Psoas muscle (tissue), 8 donors: Measurements from ENCODE around the gene PEX10. TPM values are rescaled to one million over a fixed set of nuclear protein-coding genes. Genes with fewer than 3 reads are reported as not detected.

Experiments used
- ATAC-seq, 4 donors: fragments of 200-7000 bp; cut with Tn5 transposase; one replicate each; pipeline ENCODE4 v1.9.1; 2020; ENCODE audit warnings: moderate library complexity in 3 of 4, mild to moderate bottlenecking in 2 of 4
- DNase-seq, 2 donors: peaks; one replicate each; pipeline ENCODE4 v3.0.0-alpha.2; 2020
- H3K27ac ChIP-seq: fragments of 200-600 bp; one replicate; pipeline ENCODE4 v1.8.0; 2022
- H3K27me3 ChIP-seq, 3 donors: fragments of 200-600 bp in 1 of 3; one replicate each; pipeline versions ENCODE4 v1.6.1 to v1.8.0; 2013 to 2022; ENCODE audit warnings: low read length in 2 of 3, mild to moderate bottlenecking in 2 of 3, moderate library complexity in 1 of 3; ENCODE audit not compliant: insufficient read depth in 3 of 3
- H3K36me3 ChIP-seq, 2 donors: fragments of 200-600 bp in 1 of 2; one replicate each; pipeline versions ENCODE4 v1.6.1 to v1.8.0; 2013 to 2022; ENCODE audit warnings: low read depth in 1 of 2, mild to moderate bottlenecking in 1 of 2, moderate library complexity in 1 of 2; ENCODE audit not compliant: insufficient read depth in 1 of 2
- H3K4me1 ChIP-seq: fragments of 200-600 bp; one replicate; pipeline ENCODE4 v1.8.0; 2022
- H3K4me3 ChIP-seq: fragments of 200-600 bp; one replicate; pipeline ENCODE4 v1.8.0; 2022; ENCODE audit warnings: mild to moderate bottlenecking
- H3K9me3 ChIP-seq: fragments of 200-600 bp; one replicate; pipeline ENCODE4 v1.8.0; 2022
- WGBS, 3 donors: extraction: QIAGEN DNeasy Blood & Tissue Kit; methylation state at CpG; one replicate each; pipeline versions ENCODE4 v1.1.6 to v1.1.7; 2013; 5-methylcytosine and 5-hydroxymethylcytosine counted together
- intact Hi-C, 2 donors: fragments of 100-400 bp; cut with DNase I; formaldehyde crosslinking; loops; one replicate each; pipeline versions ENCODE4 v1.11.0 to v1.14.2; 2022
- polyA plus RNA-seq, 3 donors: library from polyadenylated mRNA; stranded (reverse); fragments of 200-250 nt; gene quantifications; one replicate each; pipeline ENCODE4 v1.2.3, GENCODE V29; 2013
- total RNA-seq, 4 donors: library from RNA; stranded (reverse); fragmentation: NEBNext Ultra II Directional in 2 of 4; extraction: Animal tissue kit (Norgen Biotek cat#: 25700) in 2 of 4; gene quantifications; one replicate each; pipeline versions ENCODE4 v1.2.1 to v1.2.4, GENCODE V29; 2021 to 2023
- TF ChIP-seq, protein P1 (sequence below): fragments of 200-600 bp; IDR thresholded peaks from one replicate; pipeline ENCODE4 v1.8.0; 2022; ENCODE audit warnings: antibody characterized with exemption
- donor health status: healthy with polysubstance abuse.
- donor health status: DM: no; HTN: no; CAD: no; lungs with moderate emphysema.
- donor health status: Bipolar disorder and iron deficiency.
- donor health status: healthy.
- donor health status: DM: yes; HTN: yes; CAD: no.
- donor health status: DM: no; HTN: no; CAD: no.
- donor health status: DM: no; HTN: no; CAD: no.
- donor health status: DM: yes; HTN: yes; CAD: no.

PEX10 gene
- total and polyA plus RNA-seq, 7 donors: 12.6 to 19.7 (median 16.2) TPM

DNA sequence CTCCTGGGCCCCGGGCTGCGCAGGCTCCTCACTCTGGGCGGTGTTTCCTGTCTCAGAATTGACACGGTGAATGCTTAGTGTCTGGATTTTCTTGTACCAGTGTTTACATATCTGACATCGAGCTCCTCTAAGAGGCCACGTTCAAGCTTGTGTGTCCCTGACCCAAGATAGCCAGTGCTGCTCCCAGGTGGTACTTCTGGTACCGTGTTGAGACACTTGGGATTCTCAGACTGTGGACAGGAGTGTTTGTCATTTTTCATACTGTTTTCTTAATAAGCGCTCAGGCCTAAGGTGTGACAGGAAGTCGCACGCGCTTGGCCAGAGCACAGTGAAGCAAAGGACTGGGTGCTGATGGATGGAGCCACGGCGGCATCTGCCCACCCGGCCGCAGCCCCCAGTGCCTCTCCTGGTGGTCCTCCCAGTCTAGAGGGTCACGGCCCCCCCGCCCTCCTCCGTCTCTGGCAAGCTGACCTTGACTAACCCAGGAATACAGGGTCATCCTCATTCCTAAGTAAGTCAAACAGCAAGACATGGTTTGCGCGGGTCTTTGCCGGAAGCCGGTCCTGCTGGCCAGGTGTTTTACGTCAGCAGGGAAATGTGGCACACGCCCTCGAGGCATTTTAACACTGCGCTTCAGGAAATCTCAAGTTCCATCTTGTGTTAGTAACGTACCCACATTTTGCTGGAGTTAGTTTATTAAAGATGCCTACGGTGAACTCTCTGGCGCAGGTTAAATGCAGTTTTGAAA is 8.0 kb downstream of the PEX10 start:
- ATAC-seq: no peak
- 79 to 81% (median 80%) methylated on average over 29 of the region's 29 CpGs for WGBS, 3 donors
- DNase-seq: no peak
- H3K4me3 ChIP-seq: no peak overlapping the region
- H3K27ac ChIP-seq: no peak overlapping the region
- H3K4me1 ChIP-seq: no peaks in the 10 kb centered on the region
- H3K9me3 ChIP-seq: no peaks in the 10 kb centered on the region
- TF ChIP-seq, protein P1, sequence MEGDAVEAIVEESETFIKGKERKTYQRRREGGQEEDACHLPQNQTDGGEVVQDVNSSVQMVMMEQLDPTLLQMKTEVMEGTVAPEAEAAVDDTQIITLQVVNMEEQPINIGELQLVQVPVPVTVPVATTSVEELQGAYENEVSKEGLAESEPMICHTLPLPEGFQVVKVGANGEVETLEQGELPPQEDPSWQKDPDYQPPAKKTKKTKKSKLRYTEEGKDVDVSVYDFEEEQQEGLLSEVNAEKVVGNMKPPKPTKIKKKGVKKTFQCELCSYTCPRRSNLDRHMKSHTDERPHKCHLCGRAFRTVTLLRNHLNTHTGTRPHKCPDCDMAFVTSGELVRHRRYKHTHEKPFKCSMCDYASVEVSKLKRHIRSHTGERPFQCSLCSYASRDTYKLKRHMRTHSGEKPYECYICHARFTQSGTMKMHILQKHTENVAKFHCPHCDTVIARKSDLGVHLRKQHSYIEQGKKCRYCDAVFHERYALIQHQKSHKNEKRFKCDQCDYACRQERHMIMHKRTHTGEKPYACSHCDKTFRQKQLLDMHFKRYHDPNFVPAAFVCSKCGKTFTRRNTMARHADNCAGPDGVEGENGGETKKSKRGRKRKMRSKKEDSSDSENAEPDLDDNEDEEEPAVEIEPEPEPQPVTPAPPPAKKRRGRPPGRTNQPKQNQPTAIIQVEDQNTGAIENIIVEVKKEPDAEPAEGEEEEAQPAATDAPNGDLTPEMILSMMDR: no peak
- no peaks in the 10 kb centered on the region for H3K27me3 ChIP-seq
- peaks cover 17 to 96% of the 10 kb centered on the region in 2 donors for H3K36me3 ChIP-seq
- intact Hi-C loops: no loop called here

DNA sequence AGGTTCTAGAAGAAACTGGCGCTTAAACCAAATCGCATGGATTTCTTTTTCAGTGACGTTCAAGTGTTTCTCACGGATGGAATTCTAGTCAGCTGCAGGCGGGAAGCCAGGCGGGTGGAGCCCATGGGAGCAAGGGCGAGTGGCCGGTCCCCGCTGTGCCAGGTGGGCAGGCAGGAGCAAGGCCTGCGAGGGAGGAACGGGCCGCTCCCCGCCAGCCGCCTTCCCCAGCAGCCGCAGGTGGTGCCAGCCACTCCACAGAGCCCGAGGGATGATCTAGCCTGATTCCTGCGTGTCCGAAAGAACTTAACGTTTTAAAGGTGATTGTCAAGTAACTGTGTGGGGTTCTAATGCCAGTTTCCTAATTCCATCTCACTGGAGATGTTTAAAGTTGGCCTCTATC is 9.1 kb downstream of the PEX10 start:
- ATAC-seq: no peak
- intact Hi-C loops: no loop called here
- DNase-seq: no peak
- 63 to 67% (median 64%) methylated on average over 19 of the region's 19 CpGs for WGBS, 3 donors
- Histone ChIP-seq H3K4me1 (no peaks in the 10 kb centered on the region), H3K27me3 (no peaks in the 10 kb centered on the region), H3K36me3 (peaks cover 17 to 96% of the 10 kb centered on the region in 2 donors), H3K27ac (no peak overlapping the region), H3K9me3 (no peaks in the 10 kb centered on the region), H3K4me3 (no peak overlapping the region)
- TF ChIP-seq, protein P1: no peak

DNA sequence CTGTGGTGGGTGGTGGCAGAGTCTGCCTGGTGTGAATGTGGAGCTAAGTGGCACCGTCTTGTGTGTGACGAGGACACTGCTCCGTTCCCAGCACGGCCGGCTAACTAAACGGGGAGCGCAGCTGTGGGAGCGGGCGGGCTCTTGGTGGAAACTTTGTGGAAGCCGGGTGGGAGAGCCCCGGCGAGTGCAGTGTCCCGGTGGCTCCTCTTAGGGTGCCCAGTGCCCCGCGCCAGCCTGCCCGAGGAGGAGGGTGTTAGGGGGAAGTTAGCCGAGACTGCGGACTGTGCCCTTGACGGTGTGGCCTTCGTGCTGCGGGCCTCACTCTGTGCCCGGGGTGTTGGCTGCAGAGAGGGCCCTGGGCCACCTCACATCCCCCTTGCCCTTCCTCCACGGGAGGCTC is 9.9 kb downstream of the PEX10 start:
- Histone ChIP-seq H3K36me3 (peaks cover 17 to 97% of the 10 kb centered on the region in 2 donors), H3K4me1 (no peaks in the 10 kb centered on the region), H3K27me3 (no peaks in the 10 kb centered on the region), H3K9me3 (no peaks in the 10 kb centered on the region), H3K27ac (no peak overlapping the region), H3K4me3 (no peak overlapping the region)
- DNase-seq (no peak), ATAC-seq (no peak)
- intact Hi-C loops: no loop called here
- WGBS, 3 donors: 88 to 90% (median 90%) methylated on average over 23 of the region's 23 CpGs
- TF ChIP-seq, protein P1: no peak

DNA sequence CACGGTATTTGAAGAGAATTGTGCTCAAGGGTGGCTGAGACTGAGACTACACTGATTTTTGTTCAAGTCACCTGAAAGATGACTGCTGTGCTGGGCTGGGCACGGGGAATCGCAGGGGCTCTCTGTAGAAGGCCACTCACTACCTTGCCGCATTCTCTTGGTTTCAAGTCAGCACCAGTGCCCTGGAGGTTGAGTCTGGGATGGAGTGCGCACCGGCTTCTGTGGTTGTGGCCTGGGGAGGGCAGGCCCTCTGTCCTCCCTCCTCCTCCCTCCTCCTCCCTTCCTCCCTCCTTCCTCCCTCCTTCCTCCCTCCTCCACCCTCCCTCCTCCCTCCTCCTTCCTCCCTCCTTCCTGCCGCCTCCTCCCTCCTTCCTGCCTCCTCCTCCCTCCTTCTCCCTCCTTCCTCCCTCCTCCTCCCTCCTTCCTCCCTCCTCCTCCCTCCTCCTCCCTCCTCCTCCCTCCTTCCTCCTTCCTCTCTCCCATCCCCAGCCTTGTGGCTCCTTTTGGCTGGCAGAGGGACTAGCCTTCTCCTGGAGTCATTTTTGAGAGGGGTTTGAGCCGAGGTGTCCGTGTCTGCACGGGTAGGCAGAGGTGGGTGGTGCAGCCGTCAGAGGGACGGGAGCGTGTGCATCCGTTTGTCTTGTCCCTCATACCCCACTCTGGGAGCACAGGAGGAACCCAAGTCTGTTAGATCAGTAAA is 11.3 kb downstream of the PEX10 start:
- ATAC-seq (no peak), DNase-seq (no peak)
- Histone ChIP-seq H3K36me3 (peaks cover 15 to 97% of the 10 kb centered on the region in 2 donors), H3K4me1 (no peaks in the 10 kb centered on the region), H3K27me3 (no peaks in the 10 kb centered on the region), H3K27ac (no peak overlapping the region), H3K4me3 (no peak overlapping the region), H3K9me3 (no peaks in the 10 kb centered on the region)
- intact Hi-C loops: no loop called here
- TF ChIP-seq, protein P1: no peak
- 79 to 89% (median 84%) methylated on average over 13 to 14 of the region's 14 CpGs for WGBS, 3 donors
